GM19239 (cell line): Measurements from ENCODE around the gene PLCB1.

Experiments
- DNase-seq: peaks from one replicate; pipeline ENCODE4 v3.0.0; 2011; ENCODE audit warnings: low spot score; ENCODE audit not compliant: insufficient read length
- FAIRE-seq: peaks from 2 replicates; lab custom pipeline; 2011; peaks lifted over from hg19 to GRCh38; lab: Jason Lieb, UNC

Gene PLCB1

DNA sequence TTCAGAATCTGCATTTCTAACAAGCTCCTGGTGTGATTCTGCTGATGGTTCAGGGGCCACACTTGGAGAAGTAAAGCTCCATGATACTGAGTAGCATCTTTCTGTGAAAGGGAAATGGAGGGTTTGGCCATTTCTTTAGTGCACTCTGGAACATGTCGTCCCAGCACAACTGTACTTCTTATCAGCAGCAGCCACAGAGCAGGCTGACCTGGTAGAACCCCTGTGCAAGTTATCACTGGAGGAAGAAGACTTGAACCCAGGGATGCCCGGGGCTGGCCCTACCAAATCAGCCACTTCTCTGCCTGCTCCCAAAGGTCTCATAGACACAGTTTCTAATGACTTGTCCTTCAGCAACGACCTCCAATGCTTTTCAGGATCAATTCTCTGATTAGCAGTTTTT, 582.1 kb downstream of the PLCB1 start:
- DNase-seq = no peak
- no peak for FAIRE-seq

DNA sequence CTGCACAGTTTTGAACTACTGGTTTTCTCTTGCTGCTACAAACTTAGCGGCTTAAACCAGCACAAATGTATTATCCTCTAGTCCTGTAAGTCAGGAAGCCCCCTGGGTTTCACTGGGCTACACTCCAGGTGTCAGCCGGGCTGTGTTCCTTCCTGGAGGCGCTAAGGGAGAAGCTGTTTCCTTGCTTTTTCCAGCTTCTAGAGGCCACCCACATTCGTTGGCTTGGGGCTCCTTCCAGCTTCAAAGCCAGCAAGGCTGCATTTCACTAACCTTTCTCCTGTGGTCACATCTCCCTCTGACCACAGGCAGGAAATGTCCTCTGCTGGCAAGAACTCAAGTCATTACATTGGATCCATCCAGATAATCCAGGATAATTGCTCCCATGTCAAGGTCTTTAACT, 586.2 kb downstream of the PLCB1 start:
- DNase-seq = no peak
- FAIRE-seq = no peak

DNA sequence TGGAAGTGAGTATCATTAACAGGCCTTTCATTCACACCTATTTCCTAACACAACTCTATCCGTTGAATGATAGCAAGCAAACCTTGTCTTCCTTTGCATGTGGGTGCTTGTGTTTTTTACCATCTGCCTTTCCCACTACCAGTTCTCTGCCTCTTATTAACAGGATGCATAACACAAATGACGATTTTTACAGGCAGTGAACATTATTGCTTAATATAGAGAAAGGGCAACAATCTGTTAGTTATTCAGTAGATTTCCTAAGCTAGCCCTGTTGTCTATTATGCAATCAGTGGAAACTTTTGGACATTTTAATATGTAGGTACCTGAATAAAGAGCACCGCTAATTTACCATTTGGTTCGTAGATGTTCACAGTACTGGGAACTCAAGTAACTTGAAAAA, 588.0 kb downstream of the PLCB1 start:
- DNase-seq = no peak

DNA sequence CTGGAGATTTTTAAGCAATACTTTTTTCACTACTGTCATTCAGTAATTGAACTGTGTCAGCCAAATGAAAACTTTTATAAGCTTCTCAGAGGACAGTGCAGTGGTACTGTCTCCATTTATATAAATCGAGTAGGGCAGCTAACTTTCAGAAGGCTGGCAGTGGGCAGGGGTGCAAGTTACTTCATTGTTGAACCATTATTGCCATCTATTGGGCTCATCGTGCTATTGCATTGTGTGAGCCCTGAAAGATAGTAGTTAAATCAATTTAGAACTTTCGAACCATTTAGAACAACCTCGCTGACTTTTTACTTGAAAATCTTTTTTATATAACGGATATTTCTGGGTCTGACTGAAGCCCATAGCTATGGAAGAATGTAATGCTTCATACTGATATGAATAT, 589.0 kb downstream of the PLCB1 start:
- peak; percentile 3 for DNase-seq
- peak; percentile 56 for FAIRE-seq

More for the DNA sequence above, 588.0 kb downstream of the PLCB1 start:
- no peak for FAIRE-seq

DNA sequence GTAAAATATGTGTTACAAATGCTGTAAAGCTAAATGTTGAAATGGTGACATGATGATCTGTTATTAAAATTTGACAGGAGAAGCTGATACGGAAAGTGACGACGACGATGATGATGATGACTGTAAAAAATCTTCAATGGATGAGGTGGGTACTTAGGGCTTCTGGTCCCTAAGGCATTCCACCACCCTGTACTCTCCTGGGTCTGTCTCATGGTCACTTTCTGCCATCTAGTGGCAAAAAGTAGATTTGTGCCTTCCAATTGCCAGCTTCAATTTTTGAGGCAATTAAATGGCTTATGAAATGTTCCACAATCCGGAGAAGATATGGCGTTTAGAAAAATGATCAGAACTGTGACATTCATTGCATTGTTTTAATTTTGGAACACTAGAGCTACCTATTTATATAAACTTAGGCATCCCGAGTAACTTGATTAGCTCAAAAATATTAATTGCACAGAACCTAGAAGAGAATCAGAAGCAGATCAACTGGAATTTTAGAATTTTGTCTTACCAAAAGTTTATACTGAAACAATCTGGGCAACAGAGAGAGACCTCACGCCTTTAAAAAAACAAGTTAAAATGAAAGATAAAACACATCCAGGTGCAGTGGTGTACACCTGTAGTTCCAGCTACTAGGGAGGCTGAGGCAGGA, 590.3 kb downstream of the PLCB1 start:
- peak; percentile 78 for FAIRE-seq
- DNase-seq = peak; percentile 9

DNA sequence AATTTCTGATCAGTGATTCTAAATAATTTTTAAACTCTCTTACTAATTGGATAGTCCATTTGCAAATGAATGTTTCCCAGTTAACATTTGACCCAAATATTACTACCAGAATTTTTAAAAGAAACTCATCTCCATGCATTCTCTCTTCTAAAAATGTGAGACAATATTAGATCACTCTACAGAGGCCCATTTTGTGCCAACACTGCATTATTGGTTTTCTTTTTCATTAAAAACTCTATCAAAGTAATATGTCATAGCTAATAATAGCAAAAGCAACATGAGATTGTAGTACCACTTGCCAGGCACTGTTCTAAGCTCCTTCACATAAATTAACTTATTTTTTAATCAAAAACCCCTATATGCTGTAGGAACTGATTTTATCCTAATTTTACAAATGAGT, 591.2 kb downstream of the PLCB1 start:
- FAIRE-seq (no peak), DNase-seq (no peak)

DNA sequence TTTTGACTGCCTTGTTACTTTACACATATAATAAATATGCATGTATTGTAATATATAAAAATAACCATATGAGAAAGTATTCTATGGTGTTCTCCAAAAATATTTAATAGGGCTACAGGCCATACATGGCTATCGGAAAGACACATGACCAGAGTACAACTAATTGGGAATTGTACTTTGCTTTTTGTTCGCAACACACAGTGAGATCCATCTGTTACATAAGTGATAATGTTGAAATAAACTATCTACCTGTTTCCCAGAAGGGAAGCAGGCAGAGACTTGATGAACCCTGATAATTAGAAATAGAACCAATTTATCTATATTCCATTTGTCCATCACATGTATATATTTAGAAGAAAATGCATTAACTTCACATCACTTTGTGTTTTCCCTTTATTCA, 592.8 kb downstream of the PLCB1 start:
- no peak for DNase-seq
- FAIRE-seq = no peak

DNA sequence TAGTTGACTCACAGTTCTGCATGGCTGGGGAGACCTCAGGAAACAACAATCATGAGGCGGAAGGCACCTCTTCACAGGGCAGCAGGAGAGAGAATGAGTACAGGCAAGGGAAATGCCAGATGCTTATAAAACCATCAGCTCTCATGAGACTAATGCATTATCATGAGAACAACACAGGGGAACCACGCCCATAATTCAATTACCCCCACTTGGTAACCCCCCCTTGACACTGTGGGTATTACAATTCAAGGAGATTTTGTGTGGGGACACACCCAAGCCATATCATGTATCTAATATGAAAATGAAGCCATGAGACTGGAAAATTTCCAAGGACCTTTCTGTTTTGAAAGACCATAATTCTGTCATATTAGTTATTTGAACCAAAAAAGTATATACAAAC, 594.4 kb downstream of the PLCB1 start:
- FAIRE-seq = no peak
- no peak for DNase-seq

DNA sequence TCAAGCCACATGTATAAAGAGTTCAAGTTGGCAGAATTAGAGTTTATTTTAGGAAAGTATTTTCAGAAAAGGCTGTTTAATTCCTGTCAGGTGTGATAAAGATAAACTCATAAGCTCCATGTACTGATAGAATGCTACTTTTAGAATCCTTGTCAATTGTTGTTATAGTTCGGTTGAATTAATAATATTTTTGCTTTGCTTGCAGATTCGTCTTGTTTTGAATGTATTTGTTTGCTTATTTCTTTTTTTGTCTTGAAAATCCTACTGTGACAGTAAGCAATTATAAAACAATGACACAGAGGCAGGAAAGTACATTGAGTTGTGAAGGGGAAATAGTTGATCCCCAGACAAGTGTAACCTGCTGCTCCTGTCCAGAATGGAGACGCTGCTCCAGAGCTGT, 602.9 kb downstream of the PLCB1 start:
- FAIRE-seq = no peak

DNA sequence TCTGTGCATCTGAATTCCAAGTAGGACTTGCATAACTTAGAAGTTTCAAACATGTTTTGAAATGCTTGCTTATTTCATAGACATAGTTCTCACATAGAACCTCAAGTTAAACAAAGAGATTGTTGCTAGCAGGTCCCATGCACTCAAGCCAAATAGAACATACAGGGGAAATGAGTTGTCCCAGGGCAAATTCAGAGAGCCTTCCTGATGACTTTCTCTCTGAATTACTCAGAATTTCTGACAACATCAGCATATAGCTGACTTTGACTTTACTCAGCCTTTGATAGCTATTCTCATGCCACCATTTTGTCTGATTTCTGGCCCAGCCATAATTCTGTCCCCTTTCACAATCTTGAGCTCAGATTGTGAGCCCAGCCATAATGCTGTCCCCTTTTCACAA, 603.6 kb downstream of the PLCB1 start:
- no peak for DNase-seq
- FAIRE-seq = no peak

More for the DNA sequence above, 602.9 kb downstream of the PLCB1 start:
- DNase-seq = no peak

DNA sequence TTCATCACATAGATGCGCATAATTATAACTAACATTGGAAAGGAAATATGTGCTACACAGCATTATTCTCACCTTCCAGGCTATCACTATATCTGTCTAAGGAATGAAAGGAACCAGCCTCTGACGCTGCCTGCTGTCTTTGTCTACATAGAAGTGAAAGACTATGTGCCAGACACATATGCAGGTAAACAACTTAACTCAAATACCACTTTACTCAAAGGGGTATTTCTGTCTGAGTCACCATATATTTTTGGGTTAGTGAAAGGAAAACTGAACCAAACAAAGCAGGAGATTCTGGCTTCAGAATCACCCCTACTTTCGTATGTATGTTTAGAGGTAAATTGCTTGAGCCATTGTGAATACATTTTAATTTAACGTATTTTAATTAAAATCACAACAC, 608.2 kb downstream of the PLCB1 start:
- DNase-seq = no peak
- no peak for FAIRE-seq

DNA sequence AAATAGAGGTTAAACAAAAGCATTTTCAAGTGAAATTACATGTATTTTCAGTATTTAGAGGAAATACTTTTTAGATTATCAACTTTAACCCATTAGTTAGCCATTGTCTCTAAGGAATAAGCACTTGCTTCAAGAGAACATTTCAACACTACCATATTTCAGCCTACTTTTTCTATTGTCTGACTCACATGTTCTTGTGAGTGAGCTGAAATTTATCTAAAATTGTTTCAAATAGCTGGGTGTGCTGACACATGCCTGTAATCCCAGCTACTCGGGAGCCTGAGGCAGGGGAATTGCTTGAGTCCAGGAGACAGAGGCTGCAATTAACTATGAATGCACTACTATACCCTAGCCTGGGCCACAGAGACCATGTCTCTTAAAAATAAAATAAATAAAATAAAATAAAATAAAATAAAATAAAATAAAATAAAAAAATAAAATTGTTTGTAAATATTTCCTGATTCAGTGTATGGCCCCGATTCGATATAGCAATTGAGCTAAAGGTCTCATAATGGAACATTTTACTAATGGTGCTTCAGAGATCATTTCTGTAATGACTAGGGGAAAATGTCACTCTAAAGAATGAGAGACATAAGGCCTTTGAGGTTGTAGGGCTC, 612.3 kb downstream of the PLCB1 start:
- no peak for DNase-seq

DNA sequence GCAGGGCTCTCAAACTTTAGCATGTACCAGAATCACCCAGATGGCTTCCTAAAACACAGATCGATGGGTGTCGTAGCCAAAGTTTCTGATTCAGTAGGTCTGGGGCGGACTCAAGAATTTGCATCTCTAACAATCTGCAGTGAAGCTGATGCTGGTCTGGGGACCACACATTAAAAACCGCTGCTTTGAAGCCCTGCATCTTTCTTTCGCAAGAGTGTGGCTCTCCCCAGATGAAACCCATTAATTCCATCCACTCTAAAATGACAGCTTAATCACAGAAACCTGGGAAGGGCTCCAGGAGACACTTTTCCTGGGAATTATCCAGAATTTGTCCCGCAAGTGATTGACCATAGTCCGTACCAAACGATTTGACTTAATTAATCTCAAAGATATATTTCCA, 617.0 kb downstream of the PLCB1 start:
- FAIRE-seq = no peak
- DNase-seq = no peak

More for the DNA sequence above, 612.3 kb downstream of the PLCB1 start:
- FAIRE-seq = no peak

DNA sequence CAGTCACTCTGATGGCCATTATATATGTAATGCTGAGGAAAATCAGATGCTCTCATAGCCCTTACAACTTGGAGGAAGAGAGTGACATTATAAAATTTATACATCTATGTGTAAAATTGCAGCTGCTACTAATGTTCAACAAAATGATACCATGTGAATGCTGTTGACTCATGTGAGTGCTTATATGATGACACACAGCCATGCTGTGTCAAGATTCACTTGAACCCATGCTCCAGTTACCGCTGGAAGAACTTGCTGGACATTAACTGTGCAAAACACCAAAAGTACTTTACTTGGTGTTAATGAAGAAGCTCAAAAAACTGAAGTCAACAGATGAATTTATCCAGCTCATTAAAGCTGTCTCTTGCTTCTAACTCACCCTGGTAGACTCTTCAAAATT, 617.9 kb downstream of the PLCB1 start:
- FAIRE-seq = no peak
- no peak for DNase-seq

DNA sequence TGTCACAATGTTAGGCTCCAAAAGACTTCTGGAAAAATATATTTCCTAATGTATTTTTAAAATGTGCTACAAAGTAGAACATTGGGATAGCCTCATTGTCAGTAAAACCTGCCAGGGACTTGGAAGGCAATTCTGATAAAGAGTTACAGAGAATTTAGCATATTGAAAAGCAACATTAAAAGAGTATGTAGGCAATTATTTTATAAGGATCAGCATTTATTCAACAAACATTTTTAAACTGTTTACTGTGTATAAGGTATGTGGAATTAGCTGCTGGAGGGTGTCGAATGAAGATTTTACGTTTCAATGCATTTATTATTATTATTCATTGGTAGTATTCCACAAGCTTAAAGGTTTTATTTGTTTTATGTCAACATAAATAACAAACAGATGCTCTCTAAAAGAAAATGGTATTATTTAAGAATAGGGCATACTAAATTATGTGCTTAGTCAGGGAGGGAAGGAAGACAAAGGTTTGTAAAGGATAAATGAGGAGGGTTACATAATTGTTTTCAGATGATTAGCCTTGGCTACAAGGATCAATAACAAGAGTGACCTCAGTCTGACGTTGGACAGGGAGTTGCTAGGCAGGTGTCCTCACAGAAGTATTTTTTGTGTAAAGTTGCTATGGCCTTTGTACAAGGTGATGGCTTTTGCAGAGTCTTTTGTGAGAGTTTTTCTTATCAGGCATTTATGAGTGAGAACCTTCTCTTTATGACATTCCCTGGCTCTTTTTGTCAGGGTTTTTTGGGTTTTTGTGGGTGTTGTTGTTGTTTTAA, 623.5 kb downstream of the PLCB1 start:
- DNase-seq (no peak), FAIRE-seq (no peak)

DNA sequence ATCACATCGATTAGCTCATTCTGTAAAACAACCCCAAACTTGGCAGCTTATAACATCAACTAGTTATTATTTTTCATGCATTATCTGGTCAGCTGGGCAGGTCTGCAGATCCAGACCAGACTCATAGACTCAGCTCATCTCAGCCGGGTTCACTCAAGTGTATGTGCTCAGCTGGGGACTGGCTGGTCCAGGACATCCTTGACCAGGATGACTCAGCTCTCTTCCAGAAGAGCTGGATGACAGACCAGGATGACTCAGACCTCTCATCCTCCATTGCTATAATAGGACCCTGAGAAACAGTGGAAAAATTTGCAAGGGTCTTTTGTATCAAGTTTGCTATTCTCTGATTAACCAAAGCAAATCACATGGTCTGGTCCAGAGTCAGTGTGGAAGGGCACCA, 624.3 kb downstream of the PLCB1 start:
- FAIRE-seq (no peak), DNase-seq (no peak)

DNA sequence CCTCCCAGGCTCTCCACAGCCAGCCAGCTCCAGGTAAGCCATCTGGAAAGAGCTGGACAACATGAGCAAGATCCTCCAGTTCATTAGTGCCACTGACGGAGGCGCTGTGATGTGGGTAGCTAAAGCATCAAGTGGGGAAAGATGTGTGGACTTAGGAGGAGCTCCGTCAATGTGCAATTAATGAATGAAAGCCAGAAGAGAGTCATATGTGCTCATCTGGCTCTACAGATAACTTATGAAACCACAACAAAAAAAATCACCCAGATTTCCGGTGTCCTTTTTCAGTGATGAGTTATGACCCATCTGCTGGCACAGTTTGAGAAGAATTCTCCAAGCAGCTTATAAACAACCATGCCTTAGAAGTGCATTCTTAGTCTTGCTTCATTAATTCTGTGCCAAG, 625.1 kb downstream of the PLCB1 start:
- no peak for DNase-seq
- FAIRE-seq = no peak

DNA sequence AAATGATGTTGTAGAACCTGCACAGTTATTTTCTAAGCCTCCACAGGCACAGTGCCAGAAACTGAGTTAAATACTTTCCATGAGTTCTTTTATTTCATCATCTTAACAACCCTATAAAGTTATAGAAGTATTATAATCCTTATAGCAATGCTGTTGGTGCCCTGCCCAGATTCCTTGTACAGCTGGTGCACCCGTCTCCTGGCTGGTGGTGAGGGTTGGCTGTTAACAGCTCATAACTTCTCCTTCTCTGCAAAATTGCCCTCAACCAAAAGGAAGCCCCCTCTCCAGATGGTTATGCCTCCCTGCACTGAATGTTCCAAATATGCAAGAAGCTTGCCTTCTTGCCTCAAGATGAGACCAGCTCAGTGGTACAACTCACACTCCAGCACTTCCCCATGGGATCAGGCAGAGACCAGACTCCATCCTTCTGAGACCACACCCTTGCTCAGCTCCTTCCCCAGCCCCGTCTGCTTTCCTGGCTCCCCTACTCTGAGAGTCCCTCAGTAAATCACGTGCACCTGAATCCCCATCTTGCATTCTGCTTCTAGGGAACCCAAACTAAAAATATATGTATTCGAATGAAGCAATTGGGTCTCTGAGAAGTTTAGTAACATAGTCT, 632.4 kb downstream of the PLCB1 start:
- DNase-seq = no peak
- no peak for FAIRE-seq

DNA sequence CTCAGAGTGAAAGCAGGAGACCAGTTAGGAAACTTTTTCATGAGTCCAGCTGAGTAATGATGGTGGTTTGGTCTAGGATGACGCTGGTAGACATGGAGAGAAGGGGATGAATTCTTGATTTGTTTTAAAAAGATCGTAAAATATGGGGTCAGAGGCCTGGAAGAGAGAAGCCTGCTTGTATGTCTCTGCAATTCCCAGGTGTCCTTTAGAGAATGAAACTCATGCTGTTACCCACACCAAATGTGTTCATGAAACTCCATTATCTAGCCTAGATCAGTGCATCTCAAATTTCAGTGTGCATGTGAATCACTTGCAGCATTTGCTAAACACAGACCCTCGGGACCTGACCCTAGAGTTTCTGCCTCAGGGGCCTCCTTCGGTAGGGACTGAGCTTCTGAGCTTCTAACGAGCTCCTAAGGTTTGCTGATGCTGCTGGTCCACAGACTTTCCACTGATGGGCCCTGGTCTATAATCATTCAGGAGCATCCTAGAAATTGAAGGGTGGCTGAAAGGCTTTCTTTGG, 634.9 kb downstream of the PLCB1 start:
- FAIRE-seq = no peak
- no peak for DNase-seq

DNA sequence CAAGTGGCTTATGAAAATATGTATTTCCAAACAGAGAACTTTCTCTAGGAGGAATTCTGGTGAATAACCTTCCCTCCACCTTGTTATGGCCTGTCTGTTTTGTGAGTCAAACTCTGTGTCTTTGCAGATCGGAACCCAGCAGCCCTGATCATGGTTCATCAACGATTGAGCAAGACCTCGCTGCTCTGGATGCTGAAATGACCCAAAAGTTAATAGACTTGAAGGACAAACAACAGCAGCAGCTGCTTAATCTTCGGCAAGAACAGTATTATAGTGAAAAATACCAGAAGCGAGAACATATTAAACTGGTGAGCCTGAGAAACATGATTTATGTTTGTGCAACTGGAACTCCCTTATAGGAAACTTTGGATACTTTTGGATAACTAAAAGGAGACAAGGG, 642.3 kb downstream of the PLCB1 start:
- DNase-seq (no peak), FAIRE-seq (no peak)

DNA sequence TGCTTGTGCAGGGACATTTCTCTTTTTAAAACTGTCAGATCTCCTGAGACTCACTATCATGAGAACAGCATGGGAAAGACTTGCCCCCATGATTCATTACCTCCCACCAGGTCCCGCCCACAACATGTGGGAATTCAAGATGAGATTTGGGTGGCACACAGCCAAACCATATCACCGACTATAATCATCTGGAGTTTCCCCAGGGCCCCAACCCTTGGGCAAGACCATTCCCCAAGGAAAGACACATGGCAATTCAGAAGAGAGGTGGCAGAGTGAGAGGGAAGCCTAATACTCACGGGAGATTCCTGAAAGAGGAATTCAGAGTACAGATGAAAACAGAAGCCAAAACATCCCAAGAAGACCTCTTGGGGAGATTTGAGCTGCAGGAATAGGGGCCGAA, 645.8 kb downstream of the PLCB1 start:
- no peak for FAIRE-seq
- DNase-seq = no peak
